DOHH2 (cell line): ENCODE measurements around the gene MRTFA.

Source experiments
- H3F3A ChIP-seq: fragments of 200-600 bp; sonication (generic), shearing (Covaris generic); 2 replicates; pipeline ENCODE4 v1.6.0; 2016; ENCODE audit warnings: antibody characterized with exemption, mild to moderate bottlenecking; ENCODE audit not compliant: control insufficient read depth, insufficient read depth
- H3K27ac ChIP-seq: fragments of 200-600 bp; sonication (generic); 2 replicates; pipeline ENCODE4 v1.5.1; 2014; ENCODE audit warnings: low read depth, mild to moderate bottlenecking, low read length, moderate library complexity
- H3K27me3 ChIP-seq: fragments of 200-600 bp; sonication (generic); 2 replicates; pipeline ENCODE4 v1.6.1; 2014; ENCODE audit warnings: mild to moderate bottlenecking, low read length, mixed read lengths; ENCODE audit not compliant: control insufficient read depth
- H3K36me3 ChIP-seq: fragments of 200-600 bp; sonication (generic); 2 replicates; pipeline ENCODE4 v1.6.1; 2014; ENCODE audit warnings: mild to moderate bottlenecking, low read length, moderate library complexity, mixed read lengths; ENCODE audit not compliant: control insufficient read depth
- H3K4me1 ChIP-seq: fragments of 200-600 bp; sonication (generic); 2 replicates; pipeline ENCODE4 v1.6.1; 2014; ENCODE audit warnings: mild to moderate bottlenecking, low read length, mixed read lengths; ENCODE audit not compliant: control insufficient read depth
- H3K4me2 ChIP-seq: fragments of 200-600 bp; sonication (generic); 2 replicates; pipeline ENCODE4 v1.6.0; 2014; ENCODE audit warnings: mild to moderate bottlenecking, low read length, moderate library complexity
- H3K4me3 ChIP-seq: fragments of 200-600 bp; sonication (generic); 2 replicates; pipeline ENCODE4 v1.5.1; 2014; ENCODE audit warnings: mild to moderate bottlenecking, low read length, mixed read lengths
- H3K79me2 ChIP-seq: fragments of 200-600 bp; sonication (generic); 2 replicates; pipeline ENCODE4 v1.6.1; 2014; ENCODE audit warnings: mild to moderate bottlenecking, low read length, mixed read lengths; ENCODE audit not compliant: control insufficient read depth
- H3K9me2 ChIP-seq: fragments of 200-600 bp; sonication (generic); replicated peaks from 2 replicates; pipeline ENCODE4 v1.6.1; 2014; ENCODE audit warnings: mild to moderate bottlenecking, low read length, mixed read lengths; ENCODE audit not compliant: control insufficient read depth
- H3K9me3 ChIP-seq: fragments of 200-600 bp; sonication (generic); 2 replicates; pipeline ENCODE4 v1.6.1; 2014; ENCODE audit warnings: antibody characterized with exemption, low read length, mixed read lengths; ENCODE audit not compliant: control insufficient read depth, insufficient read depth
- H4K20me1 ChIP-seq: fragments of 200-600 bp; sonication (generic); 2 replicates; pipeline ENCODE4 v1.6.0; 2014; ENCODE audit warnings: low read depth, mild to moderate bottlenecking, antibody characterized with exemption, low read length, moderate library complexity; ENCODE audit not compliant: control insufficient read depth, insufficient read depth
- CTCF ChIP-seq: fragments of 200-600 bp; sonication (generic); IDR thresholded peaks from one replicate; pipeline ENCODE4 v1.5.1; 2014; ENCODE audit warnings: antibody characterized with exemption, mild to moderate bottlenecking, low read depth, low read length; ENCODE audit not compliant: poor library complexity, severe bottlenecking
- EZH2phosphoT487 ChIP-seq: fragments of 200-600 bp; sonication (generic); IDR thresholded peaks from 2 replicates; pipeline ENCODE4 v1.6.1; 2017; ENCODE audit warnings: borderline replicate concordance, mild to moderate bottlenecking, antibody characterized with exemption, low read length, moderate library complexity, mixed read lengths

MRTFA gene

GRCh38 chr22:40414311-40414710 is 222.2 kb downstream of the MRTFA start:
- peak overlapping the region; percentile 98 for H3K4me2 ChIP-seq
- H3K27me3 ChIP-seq, result no peaks in the 10 kb centered on the region
- H3K9me3 ChIP-seq, result no peaks in the 10 kb centered on the region
- peaks cover 94% of the 10 kb centered on the region for H3K4me1 ChIP-seq
- H3K36me3 ChIP-seq, result peaks cover 78% of the 10 kb centered on the region
- peak overlapping the region; percentile 84 for H3K4me3 ChIP-seq
- no peak for TF ChIP-seq EZH2phosphoT487
- TF ChIP-seq CTCF, result no peak
- peak overlapping the region; percentile 94 for H3K27ac ChIP-seq
- peaks cover 36% of the 10 kb centered on the region for H3K79me2 ChIP-seq
- H3K9me2 ChIP-seq, result no peaks in the 10 kb centered on the region
- H4K20me1 ChIP-seq, result no peaks in the 10 kb centered on the region
- peaks cover 45% of the 10 kb centered on the region for H3F3A ChIP-seq

DNA sequence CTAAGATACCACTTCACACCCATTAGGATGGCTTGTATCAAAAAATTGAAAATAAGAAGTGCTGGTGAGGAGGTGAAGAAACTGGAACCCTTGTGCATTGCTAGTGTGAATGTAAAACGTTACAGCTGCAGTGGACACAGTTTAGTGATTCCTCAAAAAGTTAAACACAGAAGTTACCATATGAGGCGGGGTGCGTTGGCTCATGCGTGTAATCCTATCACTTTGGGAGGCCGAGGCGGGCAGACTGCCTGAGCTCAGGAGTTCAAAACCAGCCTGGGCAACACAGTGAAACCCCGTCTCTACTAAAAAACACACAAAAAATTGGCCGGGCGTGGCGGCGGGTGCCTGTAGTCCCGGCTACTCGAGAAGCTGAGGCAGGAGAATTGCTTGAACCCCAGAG is 222.6 kb downstream of the MRTFA start:
- H3K9me2 ChIP-seq, result no peaks in the 10 kb centered on the region
- peaks cover 78% of the 10 kb centered on the region for H3K36me3 ChIP-seq
- H3K4me1 ChIP-seq, result peaks cover 89% of the 10 kb centered on the region
- peak overlapping the region; percentile 94 for H3K27ac ChIP-seq
- peaks cover 36% of the 10 kb centered on the region for H3K79me2 ChIP-seq
- no peaks in the 10 kb centered on the region for H3K27me3 ChIP-seq
- H3K4me3 ChIP-seq, result peak overlapping the region; percentile 84
- H3K9me3 ChIP-seq, result no peaks in the 10 kb centered on the region
- H4K20me1 ChIP-seq, result no peaks in the 10 kb centered on the region
- peak overlapping the region; percentile 98 for H3K4me2 ChIP-seq
- TF ChIP-seq EZH2phosphoT487, result no peak
- no peak for TF ChIP-seq CTCF
- peaks cover 45% of the 10 kb centered on the region for H3F3A ChIP-seq

GRCh38 chr22:40412441-40412840 is 224.1 kb downstream of the MRTFA start:
- no peaks in the 10 kb centered on the region for H3K27me3 ChIP-seq
- H3K36me3 ChIP-seq, result peaks cover 81% of the 10 kb centered on the region
- H3K4me3 ChIP-seq, result peak overlapping the region; percentile 84
- peak overlapping the region; percentile 94 for H3K27ac ChIP-seq
- H3F3A ChIP-seq, result peaks cover 45% of the 10 kb centered on the region
- no peaks in the 10 kb centered on the region for H3K9me3 ChIP-seq
- no peak for TF ChIP-seq CTCF
- no peak for TF ChIP-seq EZH2phosphoT487
- no peaks in the 10 kb centered on the region for H4K20me1 ChIP-seq
- peaks cover 75% of the 10 kb centered on the region for H3K4me1 ChIP-seq
- H3K79me2 ChIP-seq, result peaks cover 29% of the 10 kb centered on the region
- H3K4me2 ChIP-seq, result peak overlapping the region; percentile 98
- no peaks in the 10 kb centered on the region for H3K9me2 ChIP-seq

DNA sequence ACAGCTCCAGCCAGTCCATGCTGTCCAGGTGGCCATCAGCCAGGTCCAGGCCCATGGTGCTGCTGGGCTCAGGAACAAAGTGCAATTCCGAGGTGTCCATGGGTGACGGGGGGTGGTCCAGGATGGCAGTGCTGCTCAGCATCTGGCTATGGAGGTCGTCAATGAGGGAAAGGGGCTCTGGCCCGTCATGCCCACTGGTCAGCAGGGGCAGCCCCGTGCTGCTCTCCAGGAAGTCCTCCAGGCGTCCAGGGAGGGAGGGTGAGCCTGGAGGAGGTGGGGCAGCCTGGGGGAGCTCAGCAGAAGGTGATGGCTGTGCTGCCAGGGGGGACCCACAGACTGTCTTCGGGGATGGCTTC is 225.0 kb downstream of the MRTFA start:
- peaks cover 82% of the 10 kb centered on the region for H3K36me3 ChIP-seq
- H4K20me1 ChIP-seq, result no peaks in the 10 kb centered on the region
- peak overlapping the region; percentile 98 for H3K4me2 ChIP-seq
- H3K9me2 ChIP-seq, result no peaks in the 10 kb centered on the region
- peaks cover 26% of the 10 kb centered on the region for H3K79me2 ChIP-seq
- H3K4me3 ChIP-seq, result peak overlapping the region; percentile 84
- H3K27ac ChIP-seq, result peak overlapping the region; percentile 94
- peaks cover 66% of the 10 kb centered on the region for H3K4me1 ChIP-seq
- TF ChIP-seq CTCF (no peak), EZH2phosphoT487 (no peak)
- H3K27me3 ChIP-seq, result no peaks in the 10 kb centered on the region
- H3K9me3 ChIP-seq, result no peaks in the 10 kb centered on the region
- peaks cover 43% of the 10 kb centered on the region for H3F3A ChIP-seq
